Neural crest cell (in vitro differentiated cells): ENCODE data around the gene ARHGAP10. TPM values are rescaled to one million over a fixed set of nuclear protein-coding genes. Genes with fewer than 3 reads are reported as not detected.

Source experiments
- DNase-seq: peaks from one replicate; pipeline ENCODE4 v3.0.0; 2021; ENCODE audit warnings: low read depth, mixed read lengths, low spot score
- H3K27ac Mint-ChIP-seq: one replicate; pipeline ENCODE4 v1.8.0; 2021; ENCODE audit warnings: mild to moderate bottlenecking, mixed read lengths; ENCODE audit not compliant: unreplicated experiment
- H3K27me3 Mint-ChIP-seq: 2 replicates; pipeline ENCODE4 v1.8.0; 2021; ENCODE audit warnings: low read depth, mild to moderate bottlenecking, mixed read lengths
- H3K36me3 Mint-ChIP-seq: 2 replicates; pipeline ENCODE4 v1.8.0; 2021; ENCODE audit warnings: low read depth, mild to moderate bottlenecking, mixed read lengths
- H3K4me1 Mint-ChIP-seq: 2 replicates; pipeline ENCODE4 v1.8.0; 2021; ENCODE audit warnings: mixed read lengths
- H3K4me3 Mint-ChIP-seq: one replicate; pipeline ENCODE4 v1.8.0; 2021; ENCODE audit warnings: mild to moderate bottlenecking, mixed read lengths
- H3K9me3 Mint-ChIP-seq: 2 replicates; pipeline ENCODE4 v1.8.0; 2021; ENCODE audit warnings: mixed read lengths
- microRNA-seq: library from miRNA; unstranded; fragments of <30 nt; microRNA quantifications from one replicate; pipeline ENCODE4, GENCODE V29; 2020
- total RNA-seq: library from RNA; stranded (reverse); gene quantifications from 2 replicates; pipeline ENCODE4 v1.2.1, GENCODE V29; 2021
- TF ChIP-seq, protein P1 (sequence below): fragments of 200-600 bp; sonication (generic); conservative IDR thresholded peaks from 2 replicates; pipeline ENCODE4 v1.5.0; 2021; ENCODE audit warnings: antibody characterized with exemption, mild to moderate bottlenecking

The ARHGAP10 gene
- total RNA-seq, 1 donor from 2014 or later: 4.0 TPM

DNA sequence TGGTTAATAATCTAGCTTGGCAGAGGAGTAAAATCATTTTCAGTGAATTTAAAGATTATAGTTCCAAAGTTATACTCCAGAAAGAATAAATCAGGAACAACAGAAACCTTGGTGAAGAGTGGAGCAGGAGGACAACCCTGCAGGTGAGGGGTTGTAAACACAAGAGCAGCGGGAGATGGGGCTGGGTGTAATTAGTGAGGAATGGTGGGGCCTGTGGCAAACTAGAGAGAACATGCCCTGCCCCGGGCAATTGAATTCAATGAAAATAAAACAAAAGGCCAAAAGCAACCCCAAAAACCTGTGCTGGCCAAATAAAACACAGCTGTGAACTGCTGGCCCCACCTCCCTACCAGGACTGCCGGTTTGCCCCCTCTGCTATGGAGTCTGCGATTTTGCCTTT, 385.1 kb downstream of the ARHGAP10 start:
- H3K4me3 Mint-ChIP-seq: no peak overlapping the region
- no peaks in the 10 kb centered on the region for H3K36me3 Mint-ChIP-seq
- H3K9me3 Mint-ChIP-seq: peaks cover 4% of the 10 kb centered on the region
- H3K27me3 Mint-ChIP-seq: no peaks in the 10 kb centered on the region
- H3K27ac Mint-ChIP-seq: no peak overlapping the region
- TF ChIP-seq, protein P1, sequence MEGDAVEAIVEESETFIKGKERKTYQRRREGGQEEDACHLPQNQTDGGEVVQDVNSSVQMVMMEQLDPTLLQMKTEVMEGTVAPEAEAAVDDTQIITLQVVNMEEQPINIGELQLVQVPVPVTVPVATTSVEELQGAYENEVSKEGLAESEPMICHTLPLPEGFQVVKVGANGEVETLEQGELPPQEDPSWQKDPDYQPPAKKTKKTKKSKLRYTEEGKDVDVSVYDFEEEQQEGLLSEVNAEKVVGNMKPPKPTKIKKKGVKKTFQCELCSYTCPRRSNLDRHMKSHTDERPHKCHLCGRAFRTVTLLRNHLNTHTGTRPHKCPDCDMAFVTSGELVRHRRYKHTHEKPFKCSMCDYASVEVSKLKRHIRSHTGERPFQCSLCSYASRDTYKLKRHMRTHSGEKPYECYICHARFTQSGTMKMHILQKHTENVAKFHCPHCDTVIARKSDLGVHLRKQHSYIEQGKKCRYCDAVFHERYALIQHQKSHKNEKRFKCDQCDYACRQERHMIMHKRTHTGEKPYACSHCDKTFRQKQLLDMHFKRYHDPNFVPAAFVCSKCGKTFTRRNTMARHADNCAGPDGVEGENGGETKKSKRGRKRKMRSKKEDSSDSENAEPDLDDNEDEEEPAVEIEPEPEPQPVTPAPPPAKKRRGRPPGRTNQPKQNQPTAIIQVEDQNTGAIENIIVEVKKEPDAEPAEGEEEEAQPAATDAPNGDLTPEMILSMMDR: no peak
- H3K4me1 Mint-ChIP-seq: peaks cover 5% of the 10 kb centered on the region
- DNase-seq: no peak

DNA sequence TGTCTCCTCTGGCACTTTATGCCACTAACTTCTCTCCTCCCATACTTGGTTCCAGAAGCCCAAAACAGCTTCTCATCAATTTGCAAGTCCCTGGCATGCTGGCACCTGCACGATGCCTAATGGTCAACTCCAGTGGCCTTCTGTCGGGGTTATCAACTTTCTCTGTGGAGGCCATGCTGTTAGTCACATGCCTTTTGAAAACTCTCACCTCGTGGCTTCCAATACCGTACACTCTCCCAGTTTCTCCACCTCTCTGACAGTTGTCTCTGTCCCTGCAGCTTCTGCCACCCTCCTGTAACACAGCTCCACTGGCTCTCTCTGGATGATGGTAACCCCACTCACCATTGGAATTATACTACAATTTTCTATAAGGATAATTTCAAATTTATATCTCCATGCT, 386.3 kb downstream of the ARHGAP10 start:
- no peaks in the 10 kb centered on the region for H3K4me1 Mint-ChIP-seq
- H3K27ac Mint-ChIP-seq: no peak overlapping the region
- peaks cover 6% of the 10 kb centered on the region for H3K9me3 Mint-ChIP-seq
- H3K36me3 Mint-ChIP-seq: peaks cover 2% of the 10 kb centered on the region
- TF ChIP-seq, protein P1: no peak
- no peaks in the 10 kb centered on the region for H3K27me3 Mint-ChIP-seq
- no peak for DNase-seq
- H3K4me3 Mint-ChIP-seq: no peak overlapping the region

DNA sequence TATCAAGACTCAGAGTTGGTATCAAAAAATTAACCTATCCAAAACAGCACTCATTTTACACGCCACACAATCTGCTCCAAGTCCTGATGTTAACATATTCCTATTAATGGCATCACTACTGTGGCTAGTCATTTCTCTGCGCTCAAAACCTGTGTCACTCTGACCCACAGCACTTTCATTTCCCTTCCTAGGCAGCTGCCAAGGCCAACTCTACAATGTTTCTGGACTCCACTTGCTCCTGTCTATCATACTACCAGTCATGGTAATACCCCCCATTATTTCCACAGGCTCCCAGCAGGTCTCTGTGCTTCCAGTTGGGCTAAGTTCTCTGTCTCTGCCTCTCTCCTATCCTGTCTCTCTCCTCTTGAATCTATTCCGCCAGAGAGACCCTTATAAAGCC, 386.7 kb downstream of the ARHGAP10 start:
- TF ChIP-seq, protein P1: no peak
- peaks cover 10% of the 10 kb centered on the region for H3K9me3 Mint-ChIP-seq
- no peaks in the 10 kb centered on the region for H3K4me1 Mint-ChIP-seq
- no peak overlapping the region for H3K27ac Mint-ChIP-seq
- peaks cover 6% of the 10 kb centered on the region for H3K36me3 Mint-ChIP-seq
- no peak for DNase-seq
- no peak overlapping the region for H3K4me3 Mint-ChIP-seq
- no peaks in the 10 kb centered on the region for H3K27me3 Mint-ChIP-seq

DNA sequence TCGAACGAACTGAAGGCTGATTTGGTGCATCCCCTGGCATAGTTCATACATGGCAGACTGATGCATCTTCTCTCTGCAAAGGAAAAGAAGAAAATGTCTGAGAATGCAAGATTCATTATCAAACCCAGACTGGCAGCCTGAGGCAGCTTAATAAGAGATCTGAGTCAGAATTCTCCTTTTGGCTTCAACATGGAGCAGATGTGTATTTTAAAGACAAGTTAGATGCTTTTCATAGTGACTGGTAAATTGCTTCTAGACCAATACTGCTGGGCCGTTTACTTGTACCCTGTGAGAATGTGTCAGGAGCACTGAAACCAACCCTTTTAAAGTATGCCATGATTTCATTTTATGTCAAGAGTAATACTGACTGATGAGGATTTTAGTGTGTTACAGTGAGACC, 388.3 kb downstream of the ARHGAP10 start:
- H3K27me3 Mint-ChIP-seq: no peaks in the 10 kb centered on the region
- H3K36me3 Mint-ChIP-seq: peaks cover 7% of the 10 kb centered on the region
- no peak overlapping the region for H3K27ac Mint-ChIP-seq
- no peak for DNase-seq
- no peak overlapping the region for H3K4me3 Mint-ChIP-seq
- TF ChIP-seq, protein P1: no peak
- H3K9me3 Mint-ChIP-seq: peaks cover 12% of the 10 kb centered on the region
- H3K4me1 Mint-ChIP-seq: no peaks in the 10 kb centered on the region

Small RNA genes within 50 kb of the gene (microRNA-seq; reads per million reads assigned to microRNA genes)
- gene MIR4799: not detected

Other genes with a start within 250 kb of the ARHGAP10 start
- 36.4 and 36.6 TPM in 2 replicates for gene TMEM184C, start 114.7 kb upstream of the ARHGAP10 start, total RNA-seq
- gene PRMT9, start 47.9 kb upstream of the ARHGAP10 start, total RNA-seq: 8.5 and 10.2 TPM in 2 replicates